HL-60 (cell line): ENCODE data around the gene WDR55. TPM values are rescaled to one million over a fixed set of nuclear protein-coding genes. Genes with fewer than 3 reads are reported as not detected.
"Not testable (repeated sequence)": the region's sequence is repeated elsewhere in the genome, so short reads cannot be mapped to it uniquely, and the experiment has no call there.

Experiments used
- DNase-seq, 2 experiments: peaks; one replicate each; pipeline ENCODE4 v3.0.0-alpha.2; 2010 to 2020; ENCODE audit warnings: low read depth in 1 of 2, low spot score in 1 of 2
- H3K27ac ChIP-seq: fragments of 250-450 bp; sonication (Bioruptor Pico); replicated peaks from 2 replicates; pipeline ENCODE4 v1.5.1; 2020; ENCODE audit warnings: mild to moderate bottlenecking, moderate library complexity
- H3K27me3 ChIP-seq: fragments of 250-450 bp; sonication (Bioruptor Pico); 2 replicates; pipeline ENCODE4 v1.5.1; 2021; ENCODE audit warnings: mild to moderate bottlenecking, moderate library complexity; ENCODE audit not compliant: insufficient read depth, poor library complexity, severe bottlenecking
- H3K4me3 ChIP-seq: replicated peaks from 2 replicates; pipeline ENCODE4 v1.5.1; 2011; ENCODE audit warnings: mild to moderate bottlenecking, control low read depth, low read length; ENCODE audit not compliant: insufficient read depth
- CTCF ChIP-seq: IDR thresholded peaks from one replicate; pipeline ENCODE4 v1.5.1; 2011; ENCODE audit warnings: low read length, control low read depth, inconsistent platforms; ENCODE audit not compliant: insufficient read depth
- GABPA ChIP-seq: IDR thresholded peaks from 2 replicates; pipeline ENCODE4 v1.6.1; 2012; ENCODE audit warnings: low read depth
- POLR2AphosphoS5 ChIP-seq: IDR thresholded peaks from 2 replicates; pipeline ENCODE4 v1.6.1; 2012; ENCODE audit warnings: low read depth
- REST ChIP-seq: IDR thresholded peaks from 2 replicates; pipeline ENCODE4 v1.6.1; 2012; ENCODE audit warnings: low read depth; ENCODE audit not compliant: insufficient replicate concordance
- SPI1 ChIP-seq: IDR thresholded peaks from 2 replicates; pipeline ENCODE4 v1.6.1; 2012; ENCODE audit warnings: low read depth, mild to moderate bottlenecking, borderline replicate concordance
- microRNA-seq: library from miRNA; unstranded; fragments of <30 nt; microRNA quantifications from one replicate; pipeline ENCODE4, GENCODE V29; 2018

The WDR55 gene

GRCh38 chr5:140718266-140718592 lies 53.5 kb downstream of the WDR55 start:
- H3K27me3 ChIP-seq = no peaks in the 10 kb centered on the region
- TF ChIP-seq SPI1 = no peak
- TF ChIP-seq GABPA = no peak
- TF ChIP-seq REST = no peak
- TF ChIP-seq POLR2AphosphoS5 = no peak
- TF ChIP-seq CTCF = no peak
- DNase-seq = no peak
- no peak overlapping the region for H3K4me3 ChIP-seq
- no peak overlapping the region for H3K27ac ChIP-seq

GRCh38 chr5:140720738-140721137 lies 56.0 kb downstream of the WDR55 start:
- H3K4me3 ChIP-seq, H3K27ac ChIP-seq, DNase-seq, H3K27me3 ChIP-seq: not testable (repeated sequence)

GRCh38 chr5:140721395-140721794 lies 56.7 kb downstream of the WDR55 start:
- not testable (repeated sequence) for H3K27me3 ChIP-seq, DNase-seq, H3K27ac ChIP-seq, H3K4me3 ChIP-seq

Small RNAs within 50 kb of the gene (microRNA-seq; reads per million reads assigned to microRNA genes)
- not detected for gene MIR3655
